Measurements from ENCODE around the gene CTBP2.

- no peak for TF ChIP-seq CTCF (CRISPR knock-in tag; IDR thresholded peaks at IDR 0.05)
- no peak for TF ChIP-seq ZNF543 (CRISPR knock-in tag; IDR thresholded peaks at IDR 0.05)
- no peak for TF ChIP-seq ZNF780A (CRISPR knock-in tag; IDR thresholded peaks at IDR 0.05)
- TF ChIP-seq ZBTB25 (CRISPR knock-in tag; IDR thresholded peaks at IDR 0.05) = no peak
- TF ChIP-seq ZNF12 (CRISPR knock-in tag; IDR thresholded peaks at IDR 0.05) = no peak
- TF ChIP-seq HES4 (CRISPR knock-in tag; IDR thresholded peaks at IDR 0.05; ENCODE audit: borderline replicate concordance) = no peak
- TF ChIP-seq, protein P1, sequence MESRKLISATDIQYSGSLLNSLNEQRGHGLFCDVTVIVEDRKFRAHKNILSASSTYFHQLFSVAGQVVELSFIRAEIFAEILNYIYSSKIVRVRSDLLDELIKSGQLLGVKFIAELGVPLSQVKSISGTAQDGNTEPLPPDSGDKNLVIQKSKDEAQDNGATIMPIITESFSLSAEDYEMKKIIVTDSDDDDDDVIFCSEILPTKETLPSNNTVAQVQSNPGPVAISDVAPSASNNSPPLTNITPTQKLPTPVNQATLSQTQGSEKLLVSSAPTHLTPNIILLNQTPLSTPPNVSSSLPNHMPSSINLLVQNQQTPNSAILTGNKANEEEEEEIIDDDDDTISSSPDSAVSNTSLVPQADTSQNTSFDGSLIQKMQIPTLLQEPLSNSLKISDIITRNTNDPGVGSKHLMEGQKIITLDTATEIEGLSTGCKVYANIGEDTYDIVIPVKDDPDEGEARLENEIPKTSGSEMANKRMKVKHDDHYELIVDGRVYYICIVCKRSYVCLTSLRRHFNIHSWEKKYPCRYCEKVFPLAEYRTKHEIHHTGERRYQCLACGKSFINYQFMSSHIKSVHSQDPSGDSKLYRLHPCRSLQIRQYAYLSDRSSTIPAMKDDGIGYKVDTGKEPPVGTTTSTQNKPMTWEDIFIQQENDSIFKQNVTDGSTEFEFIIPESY (CRISPR knock-in tag; IDR thresholded peaks at IDR 0.05) = no peak
- no peak for TF ChIP-seq ZNF350 (CRISPR knock-in tag; IDR thresholded peaks at IDR 0.05; ENCODE audit: borderline replicate concordance, low read depth)
These were observed 163.1 kb downstream of the CTBP2 start for GRCh38 chr10:124997306-124997705.

All from HepG2 (cell line).